Measurements from ENCODE around the gene NCK2.

Gene NCK2

GRCh38 chr2:105842555-105842954, 97.8 kb downstream of the NCK2 start:
- in situ Hi-C loops (cut with HindIII; ENCODE audit: low pct_ligation_motif_present, low sequenced_read_pairs), result no loop called here
- Histone ChIP-seq H3K4me3 (ENCODE audit: low read depth, low read length) (no peak overlapping the region), H3K27me3 (replicated peaks) (no peaks in the 10 kb centered on the region), H3K27ac (no peak overlapping the region), H3K36me3 (replicated peaks) (no peaks in the 10 kb centered on the region)
- DNase-seq, result no peak
- no peak for TF ChIP-seq CTCF (IDR thresholded peaks at IDR 0.05; ENCODE audit: low read depth, low read length, missing control alignments)

- in situ Hi-C loops (cut with HindIII; ENCODE audit: low pct_ligation_motif_present, low sequenced_read_pairs), result no loop called here
- no peak overlapping the region for H3K4me3 ChIP-seq (ENCODE audit: low read depth, low read length)
- no peaks in the 10 kb centered on the region for H3K36me3 ChIP-seq (replicated peaks)
- no peak for TF ChIP-seq CTCF (IDR thresholded peaks at IDR 0.05; ENCODE audit: low read depth, low read length, missing control alignments)
- DNase-seq, result no peak
- H3K27me3 ChIP-seq (replicated peaks), result no peaks in the 10 kb centered on the region
- no peak overlapping the region for H3K27ac ChIP-seq
Measured at GRCh38 chr2:105843476-105844374, 99.0 kb downstream of the NCK2 start.

- Histone ChIP-seq H3K27ac (no peak overlapping the region), H3K4me3 (ENCODE audit: low read depth, low read length) (no peak overlapping the region), H3K36me3 (replicated peaks) (no peaks in the 10 kb centered on the region), H3K27me3 (replicated peaks) (no peaks in the 10 kb centered on the region)
- in situ Hi-C loops (cut with HindIII; ENCODE audit: low pct_ligation_motif_present, low sequenced_read_pairs), result no loop called here
- TF ChIP-seq CTCF (IDR thresholded peaks at IDR 0.05; ENCODE audit: low read depth, low read length, missing control alignments), result no peak
- DNase-seq, result no peak
Measured at GRCh38 chr2:105845976-105846375, 101.3 kb downstream of the NCK2 start.

- no peaks in the 10 kb centered on the region for H3K27me3 ChIP-seq (replicated peaks)
- no peak overlapping the region for H3K27ac ChIP-seq
- in situ Hi-C loops (cut with HindIII; ENCODE audit: low pct_ligation_motif_present, low sequenced_read_pairs), result no loop called here
- no peaks in the 10 kb centered on the region for H3K36me3 ChIP-seq (replicated peaks)
- TF ChIP-seq CTCF (IDR thresholded peaks at IDR 0.05; ENCODE audit: low read depth, low read length, missing control alignments), result no peak
- no peak for DNase-seq
- H3K4me3 ChIP-seq (ENCODE audit: low read depth, low read length), result no peak overlapping the region
Measured at GRCh38 chr2:105847056-105847455, 102.3 kb downstream of the NCK2 start.

- no peak for DNase-seq
- TF ChIP-seq CTCF (IDR thresholded peaks at IDR 0.05; ENCODE audit: low read depth, low read length, missing control alignments), result no peak
- no peaks in the 10 kb centered on the region for H3K36me3 ChIP-seq (replicated peaks)
- in situ Hi-C loops (cut with HindIII; ENCODE audit: low pct_ligation_motif_present, low sequenced_read_pairs), result no loop called here
- no peaks in the 10 kb centered on the region for H3K27me3 ChIP-seq (replicated peaks)
- H3K4me3 ChIP-seq (ENCODE audit: low read depth, low read length), result no peak overlapping the region
- H3K27ac ChIP-seq, result no peak overlapping the region
Measured at GRCh38 chr2:105848367-105848766, 103.7 kb downstream of the NCK2 start.

Measured in brain microvascular endothelial cell (primary cell).